HPDE6-E6E7 (cell line): Measurements from ENCODE around the gene URI1.
"Not testable (repeated sequence)": the region's sequence is repeated elsewhere in the genome, so short reads cannot be mapped to it uniquely, and the experiment has no call there.

Experiments
- DNase-seq: peaks from one replicate; pipeline ENCODE4 v3.0.0; 2011; ENCODE audit warnings: missing footprints; ENCODE audit errors: extremely low spot score

URI1 gene, protein sequence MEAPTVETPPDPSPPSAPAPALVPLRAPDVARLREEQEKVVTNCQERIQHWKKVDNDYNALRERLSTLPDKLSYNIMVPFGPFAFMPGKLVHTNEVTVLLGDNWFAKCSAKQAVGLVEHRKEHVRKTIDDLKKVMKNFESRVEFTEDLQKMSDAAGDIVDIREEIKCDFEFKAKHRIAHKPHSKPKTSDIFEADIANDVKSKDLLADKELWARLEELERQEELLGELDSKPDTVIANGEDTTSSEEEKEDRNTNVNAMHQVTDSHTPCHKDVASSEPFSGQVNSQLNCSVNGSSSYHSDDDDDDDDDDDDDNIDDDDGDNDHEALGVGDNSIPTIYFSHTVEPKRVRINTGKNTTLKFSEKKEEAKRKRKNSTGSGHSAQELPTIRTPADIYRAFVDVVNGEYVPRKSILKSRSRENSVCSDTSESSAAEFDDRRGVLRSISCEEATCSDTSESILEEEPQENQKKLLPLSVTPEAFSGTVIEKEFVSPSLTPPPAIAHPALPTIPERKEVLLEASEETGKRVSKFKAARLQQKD

DNA sequence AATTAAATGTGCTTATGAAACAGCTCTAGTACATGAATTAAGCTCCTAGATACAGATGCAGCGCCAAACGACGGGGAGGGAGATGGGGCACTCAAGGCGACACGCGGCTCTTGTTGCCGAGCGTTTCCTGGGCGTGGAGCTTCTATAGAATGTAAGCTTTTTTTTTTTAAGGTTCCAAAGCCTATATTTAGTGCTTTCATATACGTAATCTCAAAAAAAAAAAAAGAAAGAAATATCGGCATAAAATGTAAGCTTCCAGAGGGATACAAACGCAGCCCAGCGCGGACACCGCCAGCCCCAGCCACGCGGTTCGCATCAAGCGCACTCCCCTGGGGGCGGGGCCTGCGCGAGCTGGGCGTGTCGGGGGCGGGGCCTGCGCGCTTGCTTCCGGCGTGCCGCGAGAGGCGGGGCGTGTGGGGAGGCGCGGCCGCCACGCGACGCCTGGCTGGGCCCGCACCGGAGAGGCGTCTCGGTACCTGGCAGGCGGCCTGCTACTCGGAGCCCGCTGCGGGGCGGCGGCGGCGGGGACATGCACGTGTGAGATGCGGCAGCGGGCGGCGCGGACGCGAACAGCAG is at the start of gene URI1:
URI1 (plus strand) TSS at position 412 of the 576 bp plus-strand sequence. CDS start 309 bp downstream, outside the sequence.
- peak; percentile 70 for DNase-seq

DNA sequence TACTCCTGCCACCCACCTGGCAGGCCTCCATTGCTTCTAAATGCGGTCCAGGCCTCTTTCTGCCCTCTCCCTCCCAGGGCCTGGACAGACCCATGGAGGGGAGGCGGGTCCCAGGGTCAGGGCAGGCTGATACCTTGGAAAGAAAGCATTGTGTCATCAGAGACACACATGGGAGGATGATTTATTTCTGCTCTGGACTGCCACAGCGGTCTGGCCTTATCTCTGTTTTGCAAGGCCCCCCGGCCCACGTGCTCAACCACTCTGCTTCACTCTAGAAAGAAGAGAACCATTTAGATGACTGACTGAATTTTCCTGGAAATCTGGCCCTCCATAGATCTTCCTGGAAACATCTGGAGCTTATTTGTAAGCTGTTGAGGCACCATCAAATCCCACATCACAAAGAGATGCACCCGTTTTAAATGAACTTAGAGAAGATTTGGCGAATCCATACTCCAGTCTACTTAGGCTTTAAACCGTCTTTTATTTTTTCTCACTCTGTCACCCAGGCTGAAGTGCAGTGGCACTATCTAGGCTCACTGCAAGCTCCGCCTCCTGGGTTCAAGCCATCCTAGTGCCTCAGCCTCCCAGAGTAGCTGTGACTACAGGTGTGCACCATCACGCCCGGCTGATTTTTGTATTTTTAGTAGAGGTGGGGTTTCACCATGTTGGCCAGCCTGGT is 48.3 kb upstream of the URI1 start:
- DNase-seq, result no peak

DNA sequence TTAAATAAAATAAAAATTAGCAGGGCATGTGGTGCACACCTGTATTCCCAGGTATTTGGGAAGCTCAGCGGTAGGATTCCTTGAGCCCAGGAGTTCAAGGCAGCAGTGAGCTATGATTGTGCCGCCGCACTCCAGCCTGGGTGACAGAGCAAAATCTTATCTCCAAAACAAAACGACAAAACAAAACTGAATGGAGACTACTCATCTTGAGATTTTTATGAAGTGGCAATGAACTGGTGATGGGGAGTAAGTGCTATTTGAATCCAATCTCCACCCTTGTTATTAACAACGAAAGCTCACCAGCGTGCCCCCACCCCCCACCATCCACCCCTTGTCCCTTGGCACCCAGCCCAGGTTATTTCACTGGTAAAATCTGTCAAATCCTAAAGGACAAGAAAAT is 45.2 kb upstream of the URI1 start:
- no peak for DNase-seq

DNA sequence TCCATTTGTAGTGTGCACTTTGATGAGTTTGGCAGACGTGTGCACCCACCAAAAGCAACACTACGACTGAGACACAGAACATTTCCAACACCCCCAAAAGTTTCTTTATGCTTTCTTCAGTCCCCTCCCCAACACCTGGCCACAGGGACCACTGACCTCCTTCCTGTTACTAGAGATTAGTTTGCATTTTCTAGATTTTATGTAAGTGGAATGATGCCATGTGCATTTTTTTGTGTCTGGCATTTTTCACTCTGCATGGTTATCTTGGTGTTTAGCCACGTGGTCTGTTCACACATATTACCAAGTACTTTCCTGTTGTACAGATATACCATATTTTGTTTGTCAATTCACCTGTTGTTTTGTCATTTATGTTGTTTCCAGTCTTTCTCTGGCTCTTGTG is 44.6 kb upstream of the URI1 start:
- DNase-seq, result no peak

DNA sequence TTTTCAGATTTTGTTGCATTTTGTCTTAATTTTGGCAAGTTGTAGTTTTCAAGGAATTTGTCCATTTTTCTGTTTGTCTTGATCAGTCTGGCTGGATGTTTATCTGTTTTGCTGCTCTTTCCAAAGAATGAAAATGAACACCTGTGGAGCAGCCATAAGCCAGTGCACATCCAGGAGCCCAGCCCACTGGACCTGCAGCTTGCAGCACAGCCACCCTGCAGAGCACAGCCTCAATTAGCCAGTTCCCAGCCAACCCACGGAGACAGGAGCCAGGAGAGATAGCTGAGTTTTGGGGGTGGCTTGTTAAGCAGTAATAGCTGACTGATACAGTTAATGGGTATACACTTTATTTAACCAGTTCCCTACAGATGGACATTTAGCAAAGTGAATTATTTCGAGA is 38.0 kb upstream of the URI1 start:
- DNase-seq, result no peak

DNA sequence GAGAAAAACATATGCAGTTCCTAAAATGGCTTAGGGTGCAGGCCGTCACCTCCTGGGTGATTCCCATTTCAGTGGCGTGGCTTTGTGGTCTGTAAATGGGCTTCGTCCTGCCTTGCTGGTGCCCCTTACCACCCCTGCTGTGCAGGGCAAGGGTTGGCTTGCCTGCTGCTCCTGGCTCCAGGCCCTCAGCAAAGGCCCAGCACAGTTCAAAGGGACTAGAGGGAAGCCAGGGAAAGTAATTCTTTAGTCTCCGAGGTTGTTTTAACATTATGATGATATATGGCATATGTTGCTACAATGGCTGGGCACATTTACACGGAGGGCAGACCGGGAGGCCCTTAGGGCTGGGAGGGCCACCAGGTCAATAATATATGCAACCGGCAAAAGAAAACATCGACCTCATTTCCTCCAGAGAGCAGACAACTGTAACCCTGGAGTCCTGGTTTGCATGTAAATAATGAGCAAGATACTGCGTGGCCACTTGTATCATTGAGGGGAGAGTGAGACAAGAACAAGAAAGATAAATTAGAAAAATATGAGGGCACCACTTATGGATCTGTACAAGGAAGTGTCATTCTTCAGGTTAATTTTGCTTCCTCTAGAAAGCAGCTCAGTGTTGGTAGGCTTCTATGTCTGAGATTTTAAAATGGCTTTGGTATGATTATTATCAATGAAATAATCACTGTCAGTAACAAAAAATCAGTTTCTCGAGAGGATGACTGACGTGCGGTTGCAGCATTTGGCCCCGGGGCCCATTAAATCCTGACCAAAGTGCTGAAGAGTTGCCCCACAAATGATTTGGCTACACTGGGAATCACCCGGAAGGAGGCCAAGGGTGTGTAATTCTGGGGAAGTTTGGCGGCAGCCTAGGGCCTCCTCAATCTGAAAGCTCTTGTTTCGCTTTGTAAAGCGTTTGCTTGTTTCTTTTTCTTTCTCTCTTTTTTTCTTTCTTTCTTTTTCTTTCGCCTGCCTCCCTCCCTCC is 32.8 kb upstream of the URI1 start:
- no peak for DNase-seq

DNA sequence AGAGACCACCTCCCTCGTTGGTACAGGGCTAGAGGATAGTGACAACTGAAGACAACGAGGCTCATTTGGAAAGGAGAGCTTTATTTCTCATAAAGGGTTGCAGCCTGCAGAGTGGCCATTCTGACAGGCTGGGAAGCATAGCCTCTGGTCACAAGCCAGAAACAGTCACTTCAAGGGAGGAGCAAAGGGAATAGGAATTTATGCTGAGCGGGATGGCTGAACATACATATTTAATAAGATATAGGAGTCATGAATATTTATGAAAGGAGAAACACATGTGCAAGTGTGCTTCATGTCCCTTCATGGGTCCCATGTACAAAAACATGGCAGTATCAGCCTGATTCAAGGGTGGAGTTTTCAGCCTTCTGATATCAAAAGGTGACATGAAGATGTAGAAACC is 27.1 kb upstream of the URI1 start:
- no peak for DNase-seq

DNA sequence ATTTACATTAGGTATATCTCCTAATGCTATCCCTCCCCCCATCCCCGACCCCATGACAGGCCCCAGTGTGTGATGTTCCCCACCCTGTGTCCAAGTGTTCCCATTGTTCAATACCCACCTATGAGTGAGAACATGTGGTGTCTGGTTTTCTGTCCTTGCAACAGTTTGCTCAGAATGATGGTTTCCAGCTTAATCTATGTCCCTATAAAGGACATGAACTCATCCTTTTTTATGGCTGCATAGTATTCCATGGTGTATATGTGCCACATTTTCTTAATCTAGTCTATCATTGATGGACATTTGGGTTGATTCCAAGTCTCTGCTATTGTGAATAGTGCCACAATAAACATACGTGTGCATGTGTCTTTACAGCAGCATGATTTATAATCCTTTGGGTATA is 26.2 kb upstream of the URI1 start:
- DNase-seq, result not testable (repeated sequence)

DNA sequence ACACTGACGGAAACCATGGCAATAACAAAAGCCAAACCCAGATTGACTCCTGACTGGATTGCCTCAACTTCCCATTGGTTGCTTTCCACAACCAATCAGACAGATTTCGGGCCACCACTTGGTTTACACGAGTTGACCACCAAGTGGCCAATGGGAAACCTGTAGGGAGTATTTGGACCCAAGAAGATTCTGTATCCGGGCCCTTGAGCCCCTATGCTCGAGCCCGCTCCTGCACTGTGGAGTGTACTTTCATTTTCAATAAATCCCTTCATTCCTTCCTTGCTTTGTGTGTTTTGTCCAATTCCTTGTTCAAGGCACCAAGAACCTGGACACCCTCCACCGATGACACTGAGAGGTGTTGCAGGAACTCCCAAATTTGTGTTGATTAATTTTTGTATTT is 24.1 kb upstream of the URI1 start:
- DNase-seq, result no peak

DNA sequence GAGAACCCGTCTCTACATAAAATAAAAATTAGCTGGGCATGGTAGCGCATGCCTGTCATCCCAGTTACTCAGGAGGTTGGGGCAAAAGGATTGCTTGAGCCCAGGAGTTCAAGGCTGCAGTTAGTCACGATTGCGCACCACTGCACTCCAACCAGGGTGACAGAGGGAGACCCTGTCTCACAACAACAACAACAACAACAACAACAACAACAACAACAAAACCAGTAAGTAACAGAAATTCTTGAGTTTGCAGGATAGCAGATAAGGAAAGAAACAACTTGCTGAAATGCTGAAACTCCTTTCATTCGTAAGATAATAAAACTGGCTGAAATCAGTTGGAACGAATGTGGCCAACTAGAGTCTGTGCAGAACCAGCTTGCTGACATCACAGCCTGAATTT is 23.1 kb upstream of the URI1 start:
- DNase-seq, result no peak

DNA sequence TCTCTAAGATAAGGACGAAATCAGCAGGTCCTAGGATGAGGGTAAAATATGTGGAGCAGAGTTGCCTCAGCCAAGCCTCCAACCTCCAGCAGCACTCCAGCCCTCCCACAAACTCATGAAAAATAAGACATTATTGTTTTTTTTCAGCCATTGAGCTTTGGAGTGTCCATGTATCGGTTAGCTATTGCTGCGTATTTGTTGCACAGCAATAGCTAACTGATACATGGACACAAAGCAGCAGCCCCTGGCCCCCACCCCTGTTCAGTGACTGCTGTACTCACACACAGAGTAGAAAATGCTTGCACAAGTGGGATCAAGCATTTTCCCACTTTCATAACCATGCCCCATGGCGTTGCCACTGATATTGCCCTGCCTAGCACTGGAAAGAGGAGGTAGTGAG is 19.1 kb upstream of the URI1 start:
- DNase-seq, result no peak

DNA sequence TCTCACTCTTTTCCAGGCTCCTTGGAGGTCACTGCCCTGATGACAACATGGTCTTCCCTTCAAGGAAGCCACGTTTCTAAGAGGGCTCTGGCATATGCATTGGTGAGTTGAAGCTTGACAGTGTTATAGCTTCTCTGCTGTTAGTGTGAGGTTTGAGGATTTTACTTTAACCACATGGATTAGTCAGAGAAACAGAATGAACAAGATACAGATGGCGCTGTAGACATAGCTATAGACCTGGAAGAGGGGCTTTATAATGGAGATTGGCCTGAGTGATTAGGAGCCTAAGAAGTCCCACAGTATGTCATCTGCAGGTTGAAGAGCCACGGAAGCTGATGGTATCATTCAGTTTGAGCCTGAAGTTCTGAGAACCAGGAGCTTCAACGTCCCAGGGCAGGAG is 18.4 kb upstream of the URI1 start:
- no peak for DNase-seq

DNA sequence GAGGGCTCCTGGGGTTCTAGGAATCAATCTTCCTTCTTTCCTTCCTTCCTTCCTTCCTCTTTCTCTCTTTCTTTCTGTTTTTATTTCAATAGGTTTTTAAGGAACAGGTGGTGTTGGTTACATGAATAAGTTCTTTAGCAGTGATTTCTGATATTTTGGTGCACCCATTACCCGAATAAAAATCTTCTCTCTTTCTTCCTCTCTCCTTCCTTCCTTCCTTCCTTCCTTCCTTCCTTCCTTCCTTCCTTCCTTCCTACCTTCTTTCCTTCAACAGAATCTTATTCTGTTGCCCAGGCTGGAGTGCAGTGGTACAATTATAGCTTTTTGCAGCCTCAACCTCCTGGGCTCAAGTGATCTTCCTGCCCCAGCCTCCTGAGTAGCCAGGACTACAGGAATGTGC is 16.0 kb upstream of the URI1 start:
- DNase-seq, result no peak

DNA sequence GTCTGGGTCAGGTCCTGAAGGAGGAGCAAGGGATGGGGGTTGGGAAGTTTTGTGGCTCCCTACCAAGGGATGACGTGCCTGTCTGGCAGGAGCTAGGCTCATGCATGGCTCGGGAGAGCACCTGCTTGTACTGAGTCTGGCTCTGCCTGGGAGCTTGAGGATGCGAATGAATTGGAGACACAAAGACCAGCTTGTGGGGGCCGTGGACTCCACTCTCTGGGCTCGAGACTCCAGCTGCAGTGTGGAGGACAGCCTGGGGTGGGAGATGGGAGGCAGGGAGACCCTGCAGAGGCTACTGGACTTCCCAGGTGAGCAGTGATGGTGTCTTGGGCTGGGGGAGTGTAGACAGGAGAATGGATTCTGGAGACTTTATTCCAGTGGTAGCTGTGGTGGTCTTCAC is 15.2 kb upstream of the URI1 start:
- DNase-seq, result no peak

DNA sequence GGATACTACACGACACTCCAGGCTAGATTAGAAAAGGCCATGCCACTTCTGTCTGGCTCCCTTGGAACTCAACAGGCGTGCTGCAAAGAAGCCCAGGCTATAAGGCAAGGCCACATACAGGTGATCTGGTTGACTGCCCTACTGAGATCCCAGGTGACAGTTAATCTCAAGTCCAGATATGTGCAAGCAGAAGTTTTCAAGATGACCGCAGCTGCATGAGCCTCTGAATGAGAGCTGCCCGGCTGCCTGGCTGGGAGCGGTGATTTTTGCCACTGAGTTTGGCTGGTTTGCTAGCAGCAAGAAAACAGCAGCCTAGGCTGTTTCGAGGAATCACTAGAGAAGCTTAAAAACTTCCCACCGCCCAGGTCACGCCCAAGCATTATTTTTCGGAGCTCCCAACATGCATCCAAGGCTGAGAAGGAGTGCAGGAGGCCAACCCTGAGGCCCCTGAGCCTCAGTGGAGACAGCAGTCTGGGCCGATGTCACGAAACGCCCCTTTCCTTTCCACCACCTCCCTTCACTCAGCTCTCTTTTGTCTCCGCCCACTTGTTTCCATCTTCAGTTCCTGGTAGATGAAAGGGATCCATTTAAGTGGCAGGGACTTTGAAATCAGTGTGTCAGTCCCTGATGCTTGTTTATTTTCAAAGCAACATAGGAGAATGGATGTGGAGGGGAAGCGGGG is 14.0 kb upstream of the URI1 start:
- no peak for DNase-seq

DNA sequence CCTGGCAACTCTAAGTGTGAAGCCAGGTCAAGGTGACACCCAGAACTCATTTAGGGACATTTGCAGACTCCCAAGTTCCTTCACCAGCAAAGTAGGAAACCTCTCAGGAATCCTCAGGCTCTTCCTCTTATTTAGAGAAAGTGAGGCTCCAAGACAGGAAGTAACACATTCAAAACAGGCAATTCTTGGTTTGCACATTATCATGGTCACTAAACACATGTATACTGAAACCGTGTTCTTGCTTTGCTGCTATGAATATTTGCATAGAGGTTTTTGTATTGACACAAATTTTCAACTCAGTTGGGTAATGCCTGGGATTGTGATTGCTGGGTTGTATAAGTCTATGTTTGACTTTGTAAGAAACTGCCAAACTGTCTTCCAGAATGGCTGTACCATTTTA is 13.2 kb upstream of the URI1 start:
- no peak for DNase-seq

DNA sequence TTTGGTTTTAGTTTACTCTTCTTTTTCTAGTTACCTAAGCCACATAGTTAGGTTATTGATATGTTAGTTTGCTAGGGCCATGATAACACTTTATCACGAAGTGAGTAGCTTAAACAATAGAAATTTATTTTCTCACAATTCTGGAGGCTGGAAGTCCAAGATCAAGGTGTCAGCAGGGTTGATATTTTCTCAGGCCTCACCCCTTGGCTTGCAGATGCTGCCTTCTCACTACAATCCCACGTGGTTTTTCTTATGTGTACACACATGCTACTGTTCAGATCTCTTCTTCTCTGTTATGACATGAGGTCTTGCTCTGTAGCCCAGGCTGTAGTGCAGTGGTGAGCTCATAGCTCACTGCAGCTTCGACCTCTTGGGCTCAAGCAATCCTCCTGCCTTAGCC is 7.8 kb upstream of the URI1 start:
- DNase-seq, result no peak

DNA sequence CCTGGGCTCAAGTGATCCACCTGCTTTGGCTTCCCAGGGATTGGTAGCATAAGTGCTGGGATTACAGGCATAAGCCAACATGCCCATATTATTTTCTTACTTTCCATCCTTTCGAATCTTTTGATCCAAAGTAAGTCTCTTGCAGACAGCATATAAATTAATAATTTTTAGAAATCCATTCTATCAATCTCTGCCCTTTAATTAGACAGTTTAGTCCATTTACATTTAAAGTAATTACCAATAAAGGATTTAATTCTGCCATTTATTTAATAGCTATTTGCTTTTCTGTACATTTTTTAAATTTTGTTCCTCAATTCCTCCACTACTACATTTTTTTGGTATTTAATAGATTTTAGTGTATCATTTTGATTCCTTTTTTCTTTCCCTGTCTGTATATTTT is 7.3 kb upstream of the URI1 start:
- DNase-seq, result no peak

DNA sequence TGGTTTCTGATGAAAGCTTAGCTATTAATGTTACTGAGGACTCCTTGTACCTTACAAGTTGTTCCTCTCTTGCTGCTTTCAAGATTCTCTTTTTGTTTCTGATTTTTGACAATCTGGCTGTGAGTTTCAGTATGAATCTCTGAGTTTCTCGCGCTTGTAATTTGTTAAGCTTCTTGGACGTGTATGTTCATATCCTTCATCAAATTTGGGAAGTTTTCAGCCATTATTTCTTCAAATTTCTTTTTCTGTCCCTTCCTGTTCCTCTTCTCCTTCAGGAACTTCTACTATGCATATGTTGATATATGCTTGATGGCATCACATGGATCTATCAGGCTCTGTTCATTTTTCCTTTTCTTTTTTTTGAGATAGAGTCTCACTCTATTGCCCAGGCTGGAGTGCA is 5.6 kb upstream of the URI1 start:
- no peak for DNase-seq

DNA sequence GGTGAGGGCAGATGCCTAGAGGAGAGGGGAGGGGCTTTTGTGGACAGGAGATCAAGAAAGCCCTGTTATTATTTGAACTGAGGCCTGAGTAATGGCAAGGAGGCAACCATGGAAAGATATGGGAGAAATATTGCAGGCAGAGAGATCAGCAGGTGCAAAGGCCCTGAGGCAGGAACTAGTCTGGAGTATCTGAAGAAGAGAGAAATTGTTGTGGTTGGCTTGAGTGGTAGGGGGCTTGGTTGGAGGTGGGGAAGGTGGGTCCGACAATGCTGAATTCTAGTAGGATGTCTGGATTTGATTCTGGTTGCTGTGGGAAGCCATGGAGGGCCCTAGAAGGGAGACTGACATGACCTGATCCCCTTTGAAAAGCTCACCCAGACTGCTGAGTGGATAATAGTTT is 2.4 kb upstream of the URI1 start:
- no peak for DNase-seq

DNA sequence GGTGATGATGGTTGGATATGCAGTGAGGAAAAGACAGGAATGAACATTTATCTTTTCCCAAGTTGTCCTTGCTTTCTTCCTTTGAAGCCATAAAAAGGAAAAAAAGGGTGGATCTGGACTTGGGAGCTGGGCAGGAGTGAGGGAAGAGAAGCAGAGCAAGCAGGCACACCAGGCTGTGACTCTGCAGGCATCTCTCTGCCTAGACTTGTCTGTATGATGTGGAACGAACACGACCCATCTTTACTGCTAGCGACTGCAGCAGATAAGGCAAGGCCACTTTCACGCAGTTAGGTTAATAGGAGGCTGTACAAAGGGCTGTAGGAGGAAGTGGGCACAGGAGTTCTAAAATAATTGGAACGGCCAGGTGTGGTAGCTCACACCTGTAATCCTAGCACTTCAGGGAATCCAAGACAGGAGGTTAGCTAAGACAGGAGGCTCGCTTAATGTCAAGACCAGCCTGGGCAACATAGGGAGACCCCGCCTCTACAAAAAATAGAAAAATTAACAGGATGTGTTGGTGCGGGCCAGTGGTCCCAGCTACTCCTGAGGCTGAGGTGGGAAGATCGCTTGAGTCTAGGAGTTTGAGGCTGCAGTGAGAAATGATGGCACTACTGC is 961 bp upstream of the URI1 start:
- no peak for DNase-seq
